ENCODE results near the gene RALGAPA1. TPM values are rescaled to one million over a fixed set of nuclear protein-coding genes. Genes with fewer than 3 reads are reported as not detected.
"Not testable (repeated sequence)": the region's sequence is repeated elsewhere in the genome, so short reads cannot be mapped to it uniquely, and the experiment has no call there.

Gene RALGAPA1
- total RNA-seq, 1 donor from 2014 or later = 45.7 TPM

DNA sequence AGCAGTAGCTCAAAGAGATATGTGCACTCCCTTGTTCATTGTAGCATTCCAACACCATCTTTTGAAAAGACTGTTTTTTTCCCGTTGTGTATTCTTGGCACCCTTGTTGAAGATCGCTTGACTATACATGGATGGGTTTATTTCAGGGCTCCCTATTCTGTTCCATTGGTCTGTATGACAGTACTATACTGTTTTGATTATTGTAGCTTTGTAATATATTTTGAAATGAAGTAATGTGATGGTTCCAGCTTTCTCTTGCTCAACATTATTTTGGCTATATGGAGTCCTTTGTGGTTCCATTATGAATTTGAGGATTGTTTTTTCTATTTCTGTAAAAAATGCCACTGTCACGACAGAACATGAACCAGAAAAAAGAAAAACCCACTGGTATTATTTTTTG, 42.7 kb upstream of the RALGAPA1 start:
- Mint-ChIP-seq H3K27ac (no peak overlapping the region), H3K9me3 (peaks cover 6% of the 10 kb centered on the region), H3K4me1 (ENCODE audit: unreplicated experiment) (no peaks in the 10 kb centered on the region), H3K4me3 (no peak overlapping the region), H3K27me3 (no peaks in the 10 kb centered on the region), H3K36me3 (peaks cover 47% of the 10 kb centered on the region)
- no peak for DNase-seq (ENCODE audit: extremely low spot score, unreplicated experiment)
- TF ChIP-seq, protein P1, sequence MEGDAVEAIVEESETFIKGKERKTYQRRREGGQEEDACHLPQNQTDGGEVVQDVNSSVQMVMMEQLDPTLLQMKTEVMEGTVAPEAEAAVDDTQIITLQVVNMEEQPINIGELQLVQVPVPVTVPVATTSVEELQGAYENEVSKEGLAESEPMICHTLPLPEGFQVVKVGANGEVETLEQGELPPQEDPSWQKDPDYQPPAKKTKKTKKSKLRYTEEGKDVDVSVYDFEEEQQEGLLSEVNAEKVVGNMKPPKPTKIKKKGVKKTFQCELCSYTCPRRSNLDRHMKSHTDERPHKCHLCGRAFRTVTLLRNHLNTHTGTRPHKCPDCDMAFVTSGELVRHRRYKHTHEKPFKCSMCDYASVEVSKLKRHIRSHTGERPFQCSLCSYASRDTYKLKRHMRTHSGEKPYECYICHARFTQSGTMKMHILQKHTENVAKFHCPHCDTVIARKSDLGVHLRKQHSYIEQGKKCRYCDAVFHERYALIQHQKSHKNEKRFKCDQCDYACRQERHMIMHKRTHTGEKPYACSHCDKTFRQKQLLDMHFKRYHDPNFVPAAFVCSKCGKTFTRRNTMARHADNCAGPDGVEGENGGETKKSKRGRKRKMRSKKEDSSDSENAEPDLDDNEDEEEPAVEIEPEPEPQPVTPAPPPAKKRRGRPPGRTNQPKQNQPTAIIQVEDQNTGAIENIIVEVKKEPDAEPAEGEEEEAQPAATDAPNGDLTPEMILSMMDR (conservative IDR thresholded peaks at IDR 0.05) = no peak

DNA sequence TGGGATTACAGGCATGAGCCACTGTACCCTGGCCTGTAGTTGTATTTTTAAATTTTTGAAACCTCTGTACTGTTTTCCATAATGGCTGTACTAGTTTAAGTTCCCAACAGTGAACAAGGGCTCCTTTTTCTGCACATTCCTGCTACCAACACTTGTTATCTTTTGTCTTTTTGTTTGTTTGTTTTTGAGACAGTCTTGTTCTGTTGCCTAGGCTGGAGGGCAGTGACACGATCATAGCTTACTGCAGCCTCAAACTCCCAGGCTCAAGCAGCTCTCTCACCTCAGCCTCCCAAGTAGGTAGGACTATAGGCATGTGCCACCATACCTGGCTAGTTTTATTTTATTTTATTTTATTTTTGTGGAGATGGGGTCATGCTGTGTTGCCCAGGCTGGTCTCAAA, 40.0 kb upstream of the RALGAPA1 start:
- Mint-ChIP-seq H3K4me3 (no peak overlapping the region), H3K36me3 (peaks cover 47% of the 10 kb centered on the region), H3K27me3 (no peaks in the 10 kb centered on the region), H3K27ac (no peak overlapping the region), H3K9me3 (peaks cover 6% of the 10 kb centered on the region), H3K4me1 (ENCODE audit: unreplicated experiment) (no peaks in the 10 kb centered on the region)
- TF ChIP-seq, protein P1 (conservative IDR thresholded peaks at IDR 0.05) = no peak
- no peak for DNase-seq (ENCODE audit: extremely low spot score, unreplicated experiment)

DNA sequence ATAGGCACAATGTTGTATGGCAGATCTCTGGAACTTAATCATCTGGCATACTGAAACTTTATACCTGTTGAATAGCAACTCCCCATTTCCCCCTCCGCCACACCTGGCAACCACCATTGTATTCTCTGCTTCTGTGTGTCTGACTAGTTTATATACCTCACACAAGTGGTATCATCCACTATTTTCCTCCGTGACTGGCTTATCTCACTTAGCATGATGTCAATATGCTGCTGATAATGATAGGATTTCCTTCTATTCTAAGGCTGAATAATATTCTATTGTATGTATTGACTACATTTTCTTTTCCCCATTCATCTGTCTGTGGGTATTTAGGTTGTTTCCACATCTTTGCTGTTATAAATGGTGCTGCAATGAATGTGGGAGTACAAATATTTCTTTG, 38.5 kb upstream of the RALGAPA1 start:
- H3K9me3 Mint-ChIP-seq = peaks cover 10% of the 10 kb centered on the region
- no peaks in the 10 kb centered on the region for H3K4me1 Mint-ChIP-seq (ENCODE audit: unreplicated experiment)
- TF ChIP-seq, protein P1 (conservative IDR thresholded peaks at IDR 0.05) = no peak
- no peak overlapping the region for H3K27ac Mint-ChIP-seq
- no peak for DNase-seq (ENCODE audit: extremely low spot score, unreplicated experiment)
- peaks cover 57% of the 10 kb centered on the region for H3K36me3 Mint-ChIP-seq
- H3K4me3 Mint-ChIP-seq = no peak overlapping the region
- no peaks in the 10 kb centered on the region for H3K27me3 Mint-ChIP-seq

DNA sequence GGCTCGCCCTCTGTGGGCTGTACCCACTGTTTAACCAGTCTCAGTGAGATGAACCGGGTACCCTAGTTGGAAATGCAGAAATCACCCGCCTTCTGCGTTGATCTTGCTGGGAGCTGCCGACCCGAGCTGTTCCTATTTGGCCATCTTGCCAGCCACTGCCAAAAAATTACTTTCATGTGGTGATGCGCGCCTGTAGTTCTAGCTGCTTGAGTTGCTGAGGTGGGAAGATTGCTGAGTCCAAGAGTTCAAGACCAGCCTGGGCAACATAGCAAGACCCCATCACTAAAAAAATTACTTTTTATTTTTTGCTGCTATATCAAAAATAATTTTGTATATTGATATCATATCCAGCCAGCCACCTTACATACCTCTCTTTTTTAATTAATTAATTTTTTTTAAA, 35.4 kb upstream of the RALGAPA1 start:
- no peaks in the 10 kb centered on the region for H3K4me1 Mint-ChIP-seq (ENCODE audit: unreplicated experiment)
- TF ChIP-seq, protein P1 (conservative IDR thresholded peaks at IDR 0.05) = no peak
- peaks cover 66% of the 10 kb centered on the region for H3K36me3 Mint-ChIP-seq
- H3K27ac Mint-ChIP-seq = no peak overlapping the region
- H3K9me3 Mint-ChIP-seq = peaks cover 6% of the 10 kb centered on the region
- H3K27me3 Mint-ChIP-seq = no peaks in the 10 kb centered on the region
- DNase-seq (ENCODE audit: extremely low spot score, unreplicated experiment) = no peak
- H3K4me3 Mint-ChIP-seq = no peak overlapping the region

DNA sequence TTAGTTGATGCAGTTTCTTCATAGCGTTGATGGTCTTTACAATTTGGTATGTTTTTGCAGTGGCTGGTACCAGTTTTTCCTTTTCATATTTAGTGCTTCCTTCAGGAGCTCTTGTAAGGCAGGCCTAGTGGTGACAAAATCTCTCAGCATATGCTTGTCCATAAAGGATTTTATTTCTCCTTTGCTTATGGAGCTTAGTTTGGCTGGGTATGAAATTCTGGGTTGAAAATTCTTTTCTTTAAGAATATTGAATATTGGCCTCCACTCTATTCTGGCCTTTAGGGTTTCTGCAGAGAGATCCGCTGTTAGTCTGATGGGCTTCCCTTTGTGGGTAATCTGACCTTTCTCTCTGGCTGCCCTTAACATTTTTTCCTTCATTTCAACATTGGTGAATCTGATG, 33.1 kb upstream of the RALGAPA1 start:
- H3K27ac Mint-ChIP-seq; H3K9me3 Mint-ChIP-seq; H3K4me3 Mint-ChIP-seq; H3K4me1 Mint-ChIP-seq (ENCODE audit: unreplicated experiment); H3K27me3 Mint-ChIP-seq; DNase-seq (ENCODE audit: extremely low spot score, unreplicated experiment): not testable (repeated sequence)
- peaks cover 71% of the 10 kb centered on the region for H3K36me3 Mint-ChIP-seq

DNA sequence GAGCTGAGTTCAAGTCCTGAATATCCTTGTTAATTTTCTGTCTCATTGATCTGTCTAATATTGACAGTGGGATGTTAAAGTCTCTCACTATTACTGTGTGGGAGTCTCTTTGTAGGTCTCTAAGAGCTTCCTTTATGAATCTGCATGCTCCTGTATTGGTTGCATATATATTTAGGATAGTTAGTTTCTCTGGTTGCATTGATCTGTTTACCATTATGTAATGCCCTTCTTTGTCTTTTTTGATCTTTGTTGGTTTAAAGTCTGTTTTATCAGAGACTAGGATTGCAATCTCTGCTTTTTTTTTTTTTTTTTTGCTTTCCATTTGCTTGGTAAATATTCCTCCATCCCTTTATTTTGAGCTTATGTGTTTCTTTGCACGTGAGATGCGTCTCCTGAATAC, 32.6 kb upstream of the RALGAPA1 start:
- DNase-seq (ENCODE audit: extremely low spot score, unreplicated experiment); H3K4me3 Mint-ChIP-seq; H3K4me1 Mint-ChIP-seq (ENCODE audit: unreplicated experiment); H3K27ac Mint-ChIP-seq; H3K9me3 Mint-ChIP-seq; H3K27me3 Mint-ChIP-seq: not testable (repeated sequence)
- peaks cover 73% of the 10 kb centered on the region for H3K36me3 Mint-ChIP-seq
